MV-4-11 (cell line): ENCODE data around the gene ARHGAP24.
"Not testable (repeated sequence)": the region's sequence is repeated elsewhere in the genome, so short reads cannot be mapped to it uniquely, and the experiment has no call there.

Experiments
- DNase-seq: peaks from one replicate; lab custom pipeline; 2025; lab: John Stamatoyannopoulos, UW

The ARHGAP24 gene

GRCh38 chr4:85656759-85657505 lies 182.0 kb downstream of the ARHGAP24 start:
- DNase-seq = peak; percentile 54

DNA sequence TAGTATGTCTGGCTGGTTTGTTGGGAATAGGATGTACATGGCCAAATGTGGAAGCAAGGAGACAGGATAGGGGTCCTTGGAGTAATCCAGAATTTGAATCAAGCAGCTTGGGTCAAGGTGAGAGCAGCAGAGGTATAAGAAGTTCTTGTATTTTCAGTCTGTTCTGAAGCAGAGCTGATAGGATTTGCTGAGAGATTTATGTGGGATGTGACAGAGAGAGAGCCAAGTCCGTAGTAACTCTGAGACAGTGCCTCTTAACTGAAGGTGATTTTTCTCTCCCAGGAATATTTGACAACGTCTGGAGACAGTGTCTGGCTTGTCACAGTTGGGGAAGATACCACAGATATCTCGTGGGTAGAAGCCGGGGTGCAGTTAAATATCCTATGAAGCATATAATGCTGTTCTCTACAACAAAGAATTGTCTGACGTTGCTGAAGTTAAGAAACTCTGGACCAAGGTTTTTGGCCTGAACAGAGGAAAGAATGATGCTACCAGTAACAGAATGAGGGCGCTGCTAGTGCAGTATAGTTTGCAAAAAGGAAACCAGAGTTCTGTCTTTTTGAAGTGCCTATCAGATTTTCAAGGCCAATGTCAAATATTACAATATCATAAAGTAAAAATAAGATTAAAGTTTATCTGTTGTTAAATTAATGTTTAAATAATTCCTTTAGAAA lies 184.0 kb downstream of the ARHGAP24 start:
- DNase-seq = no peak

DNA sequence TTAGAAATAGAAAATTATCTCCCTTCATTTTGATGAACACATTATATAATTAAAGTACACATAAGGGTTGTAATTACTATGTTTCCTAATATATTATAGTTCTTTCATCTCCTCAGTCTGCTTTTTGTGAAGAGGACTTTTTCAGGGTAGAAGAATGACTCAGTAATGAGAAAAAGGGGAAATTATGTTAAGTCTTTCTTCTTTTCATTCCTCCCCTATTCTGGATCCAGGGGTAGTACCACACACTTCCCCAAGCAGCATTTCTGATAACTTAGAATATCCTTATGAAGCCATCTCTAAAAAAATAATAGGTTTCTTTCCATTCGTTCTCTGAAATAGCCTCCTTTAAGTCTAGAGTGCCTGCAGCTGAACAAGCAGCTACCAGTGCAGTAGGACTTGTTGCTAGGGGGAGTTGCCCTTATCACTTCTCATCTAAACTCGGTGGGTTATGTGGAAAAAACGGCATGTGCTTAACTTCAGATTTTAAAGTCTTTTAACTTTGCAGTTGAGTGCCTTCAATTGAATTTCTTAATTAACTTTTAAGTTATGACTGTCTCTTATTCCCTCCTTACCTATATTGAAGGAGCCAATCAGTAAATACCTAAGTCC lies 184.8 kb downstream of the ARHGAP24 start:
- peak; percentile 21 for DNase-seq

- DNase-seq = not testable (repeated sequence)
Observed at GRCh38 chr4:85666625-85667024, 191.7 kb downstream of the ARHGAP24 start.

GRCh38 chr4:85669204-85669603 lies 194.3 kb downstream of the ARHGAP24 start:
- no peak for DNase-seq

- no peak for DNase-seq
Observed at GRCh38 chr4:85669992-85670548, 195.1 kb downstream of the ARHGAP24 start.

DNA sequence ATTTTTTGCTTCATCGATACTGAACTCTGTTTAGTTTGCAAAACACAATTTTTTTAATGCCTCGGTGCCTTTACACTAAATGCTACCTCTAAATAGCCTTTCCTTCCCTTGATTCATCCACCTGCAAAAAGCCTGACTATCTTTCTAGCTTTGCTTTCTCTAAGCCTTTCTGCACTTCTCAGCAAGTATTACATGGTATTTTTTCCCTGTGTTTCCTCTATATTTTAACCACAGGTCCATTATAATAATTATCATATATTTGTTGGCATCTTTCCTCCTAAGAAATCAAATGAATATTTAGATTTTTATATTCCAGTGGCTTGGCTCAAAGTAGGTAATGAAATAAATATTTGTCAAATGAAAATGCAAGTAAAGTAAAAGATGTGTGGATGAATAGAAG lies 196.2 kb downstream of the ARHGAP24 start:
- DNase-seq = no peak

- peak; percentile 17 for DNase-seq
Observed at GRCh38 chr4:85672116-85672515, 197.2 kb downstream of the ARHGAP24 start.

DNA sequence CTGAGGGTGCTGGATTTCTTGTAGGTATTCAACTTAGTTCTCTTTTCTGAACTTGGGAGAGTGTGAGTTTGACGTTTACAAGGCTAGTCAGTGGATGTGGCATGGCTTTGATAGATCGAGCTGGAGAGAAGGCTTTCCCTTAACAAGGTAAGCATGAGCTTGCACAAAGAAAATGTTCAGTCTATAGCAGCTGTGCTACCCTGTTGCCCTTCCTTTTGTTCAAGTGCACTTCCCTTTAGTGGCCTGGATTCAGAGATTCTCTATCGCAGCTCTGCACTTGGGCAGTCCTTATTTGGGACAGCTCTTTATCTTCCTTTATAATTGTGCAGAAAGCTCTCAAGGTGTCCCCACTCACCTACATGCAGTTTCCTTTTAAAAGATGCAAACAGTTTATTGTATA lies 198.0 kb downstream of the ARHGAP24 start:
- no peak for DNase-seq

- no peak for DNase-seq
Observed at GRCh38 chr4:85673540-85673939, 198.6 kb downstream of the ARHGAP24 start.

DNA sequence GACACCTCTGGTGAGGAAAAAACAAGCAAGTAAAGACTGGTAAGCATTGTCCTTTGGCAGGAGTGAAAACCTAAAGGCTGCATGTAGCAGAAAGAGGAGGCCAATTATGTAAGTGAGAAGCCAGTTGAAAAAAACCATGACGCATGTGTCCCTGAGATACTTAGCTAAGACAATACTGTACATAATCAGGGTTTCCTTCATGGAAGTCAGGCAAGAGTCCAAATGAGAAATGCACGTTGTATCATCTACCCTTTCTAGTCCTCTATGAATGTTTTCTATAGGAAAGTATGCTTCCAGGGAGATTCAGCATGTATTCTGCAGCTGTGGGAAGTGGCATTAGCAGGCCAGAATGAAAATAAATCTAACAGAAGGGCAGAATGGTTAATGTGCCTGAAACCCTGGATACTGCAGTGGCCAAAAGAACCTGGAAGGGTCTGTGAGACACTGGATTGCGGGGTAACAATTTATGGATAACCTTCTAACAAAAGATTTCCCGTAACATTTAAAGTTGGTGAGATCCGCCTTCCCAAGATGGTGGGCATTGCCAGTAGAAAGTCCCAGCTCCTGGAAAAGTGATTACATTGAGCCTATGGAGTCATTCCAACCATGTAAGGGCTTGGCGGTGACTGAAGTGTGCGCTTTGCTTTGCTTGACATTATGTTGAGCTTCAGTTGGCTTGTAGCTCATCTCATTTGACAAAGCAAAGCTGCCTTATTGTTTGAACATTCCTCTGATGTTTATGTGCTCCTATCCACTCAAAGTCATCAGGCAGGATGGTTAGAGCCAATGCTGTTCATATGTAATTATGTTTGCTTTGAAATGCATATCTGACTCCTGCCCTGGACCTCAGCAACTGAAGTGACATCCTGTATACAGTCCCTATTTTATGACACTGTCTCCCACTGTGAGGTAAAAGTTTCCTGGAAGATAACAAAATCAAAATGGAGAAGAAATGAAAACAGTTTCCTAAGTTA lies 200.4 kb downstream of the ARHGAP24 start:
- DNase-seq = no peak

DNA sequence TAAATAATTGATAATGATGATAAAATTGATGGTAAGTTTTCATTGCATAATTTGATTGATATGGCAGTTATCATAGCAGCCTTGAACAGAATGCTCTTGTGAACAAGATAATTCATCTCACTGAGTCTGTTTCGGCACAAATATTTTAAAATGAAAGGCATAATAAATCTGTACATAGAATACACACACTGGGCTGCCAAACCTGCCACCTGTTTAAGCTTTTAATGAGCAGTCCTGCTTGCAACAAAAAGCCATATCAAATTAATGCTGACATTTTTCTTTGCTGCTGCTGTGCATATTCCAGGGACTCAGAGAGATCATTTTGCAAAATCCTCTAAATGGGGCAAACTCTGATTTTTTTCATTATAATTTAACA lies 201.1 kb downstream of the ARHGAP24 start:
- DNase-seq = no peak

DNA sequence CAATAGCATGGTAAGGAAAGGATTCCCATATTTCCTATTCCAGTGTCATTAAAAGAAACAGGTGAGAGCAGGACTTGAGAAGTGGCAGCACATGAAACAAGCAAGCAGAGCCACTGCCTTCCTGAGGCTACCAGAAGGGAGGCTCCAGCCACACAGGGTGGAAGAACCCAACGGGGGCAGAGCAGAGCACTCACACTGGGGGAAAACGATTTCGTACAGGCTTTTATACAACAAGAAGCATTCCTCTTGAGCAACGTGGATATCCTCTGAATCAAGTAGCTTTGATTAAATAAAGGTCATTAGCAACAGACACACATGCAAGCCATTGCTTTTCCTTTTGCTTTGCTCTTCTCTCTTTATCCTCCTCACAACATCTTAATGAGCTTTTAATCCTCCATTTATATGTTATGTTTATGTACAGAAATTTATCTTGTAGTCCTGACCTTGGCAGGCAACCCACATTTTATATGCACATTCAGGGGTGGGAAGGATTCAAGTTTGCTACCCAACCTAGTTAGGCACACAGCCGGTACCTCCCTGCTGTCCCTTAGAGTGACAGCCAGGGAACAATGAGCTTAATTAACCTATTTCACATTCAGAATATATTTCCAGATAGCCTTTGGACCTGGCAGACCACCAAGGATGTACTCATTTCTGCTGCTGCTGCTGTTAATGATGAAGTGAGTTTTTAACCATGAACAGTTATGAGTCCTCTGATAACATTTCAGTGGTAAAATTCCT lies 202.1 kb downstream of the ARHGAP24 start:
- DNase-seq = no peak

DNA sequence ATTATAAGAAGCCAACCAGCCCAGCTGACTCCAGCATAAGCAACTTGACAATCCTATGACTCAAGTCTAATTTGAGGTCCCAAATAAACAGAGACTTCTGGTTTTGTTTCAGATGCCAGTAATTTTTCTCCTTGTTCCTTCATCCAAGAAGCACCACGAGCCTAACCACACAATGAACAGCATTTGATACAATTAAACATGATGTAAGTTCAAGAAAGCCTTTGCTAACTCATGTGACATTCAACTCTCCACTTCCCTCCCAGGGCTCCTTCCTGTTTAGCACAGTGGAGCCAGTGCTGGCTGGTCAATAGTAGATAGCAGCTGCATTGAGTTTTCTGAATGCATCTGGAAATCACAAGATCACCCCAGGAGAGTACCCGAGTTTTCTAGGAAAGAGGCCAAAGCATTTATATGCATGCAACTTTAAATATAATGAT lies 206.3 kb downstream of the ARHGAP24 start:
- peak; percentile 91 for DNase-seq

GRCh38 chr4:85681921-85682320 lies 207.0 kb downstream of the ARHGAP24 start:
- DNase-seq = no peak

DNA sequence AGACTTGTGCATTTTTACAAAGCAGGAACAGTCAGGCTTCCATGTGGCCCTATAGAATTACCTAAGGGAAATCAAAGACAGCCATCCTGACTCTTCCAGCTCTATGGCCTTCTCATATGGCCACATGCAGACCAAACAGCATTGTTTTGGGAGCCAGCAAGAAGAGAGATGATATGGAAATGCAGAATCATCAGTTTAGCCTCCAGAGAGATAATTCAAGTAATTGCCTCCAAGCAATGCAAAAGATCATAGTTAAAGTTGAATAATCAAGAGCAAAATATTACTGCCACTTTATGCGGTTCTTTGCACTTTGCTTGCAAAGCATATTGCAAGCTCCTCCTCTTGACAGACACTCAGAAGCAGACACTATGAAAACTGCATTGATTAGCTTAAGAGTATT lies 207.4 kb downstream of the ARHGAP24 start:
- no peak for DNase-seq

GRCh38 chr4:85684676-85685075 lies 209.7 kb downstream of the ARHGAP24 start:
- DNase-seq = no peak

DNA sequence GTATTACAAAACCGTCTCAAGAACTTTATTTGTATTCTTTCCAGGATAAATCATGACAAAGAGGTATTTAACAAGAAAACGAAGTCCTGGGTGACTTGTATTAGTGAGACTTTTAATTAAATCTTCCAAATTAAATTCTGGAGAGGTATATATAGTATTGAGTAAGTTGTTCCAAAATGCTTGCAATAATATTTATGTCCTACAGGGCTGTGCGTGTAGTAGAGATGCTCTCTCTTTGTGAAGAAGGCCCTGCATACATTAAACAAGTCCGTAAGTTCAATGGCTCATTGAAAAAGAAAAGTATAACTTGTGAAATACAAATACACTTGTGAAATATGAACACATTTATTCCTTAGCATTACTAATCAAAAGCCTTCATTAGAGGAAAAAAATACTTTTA lies 211.4 kb downstream of the ARHGAP24 start:
- DNase-seq = no peak

DNA sequence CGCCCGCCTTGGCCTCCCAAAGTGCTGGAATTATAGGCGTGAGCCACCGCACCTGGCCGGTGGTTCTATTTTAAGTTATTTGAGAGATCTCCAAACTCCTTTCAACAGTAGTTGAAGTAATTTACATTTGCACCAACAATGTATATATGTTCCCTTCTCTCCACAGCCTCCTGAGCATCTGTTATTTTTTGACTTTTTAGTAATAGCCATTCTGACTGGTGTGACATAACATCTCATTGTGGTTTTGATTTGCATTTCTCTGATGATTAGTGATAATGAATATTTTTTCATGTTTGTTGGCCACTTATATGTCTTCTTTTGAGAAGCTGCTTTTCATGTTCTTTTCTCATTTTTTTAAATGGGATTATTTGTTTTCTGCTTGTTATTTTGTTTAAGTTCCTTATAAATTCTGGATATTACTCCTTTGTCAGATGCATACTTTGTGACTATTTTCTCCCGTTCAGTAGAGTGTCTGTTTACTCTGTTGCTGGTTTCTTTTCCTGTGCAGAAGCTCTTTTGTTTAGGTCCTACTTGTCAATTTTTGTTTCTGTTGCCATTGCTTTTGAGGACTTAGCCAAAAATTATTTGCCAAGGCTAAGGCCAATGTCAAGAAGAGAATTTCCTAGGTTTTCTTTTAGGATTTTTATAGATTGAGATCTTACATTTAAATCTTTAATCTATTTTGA lies 213.2 kb downstream of the ARHGAP24 start:
- DNase-seq = no peak

- no peak for DNase-seq
Observed at GRCh38 chr4:85696661-85697060, 221.7 kb downstream of the ARHGAP24 start.
